ENCODE measurements around the gene ZSCAN10.

- TF ChIP-seq CTCF (IDR thresholded peaks at IDR 0.05; ENCODE audit: extremely low read depth in 1 of 2, insufficient read depth in 1 of 2, low read depth in 1 of 2, low read length in 2 of 2), result peak; percentile 7 to 32
- TF ChIP-seq POLR2A (IDR thresholded peaks at IDR 0.05; ENCODE audit: low read depth, low read length), result no peak
- no peak for TF ChIP-seq EZH2 (IDR thresholded peaks at IDR 0.05; ENCODE audit: borderline replicate concordance, low read depth, low read length, severe bottlenecking)
Observed at GRCh38 chr16:3095869-3096268, 3.2 kb downstream of the ZSCAN10 start.
